ENCODE results near the gene MBNL1.

- no peak for TF ChIP-seq CTCF (conservative IDR thresholded peaks at IDR 0.05; ENCODE audit: low read depth, low read length)
- no peak for TF ChIP-seq EZH2 (IDR thresholded peaks at IDR 0.05; ENCODE audit: borderline replicate concordance, low read depth, low read length, poor library complexity, severe bottlenecking)
Measured at GRCh38 chr3:152304160-152304559, 35.4 kb downstream of the MBNL1 start.
